Fibroblast of lung (primary cell): ENCODE measurements around the gene TMPO. TPM values are rescaled to one million over a fixed set of nuclear protein-coding genes. Genes with fewer than 3 reads are reported as not detected.
"Not testable (repeated sequence)": the region's sequence is repeated elsewhere in the genome, so short reads cannot be mapped to it uniquely, and the experiment has no call there.

Experiments
- DNase-seq, 2 donors: peaks; one replicate each; pipeline versions ENCODE4 v3.0.0 to v3.0.0-alpha.2; 2010; ENCODE audit warnings: low read depth in 2 of 2
- H2AFZ ChIP-seq: 2 replicates; pipeline ENCODE4 v1.5.1; 2012; ENCODE audit warnings: low read length, control low read depth, inconsistent platforms
- H3K27ac ChIP-seq: 2 replicates; pipeline ENCODE4 v1.5.1; 2011; ENCODE audit warnings: low read length, control low read depth; ENCODE audit not compliant: insufficient read depth
- H3K27me3 ChIP-seq: 2 replicates; pipeline ENCODE4 v1.5.1; 2011; ENCODE audit warnings: mild to moderate bottlenecking, low read length; ENCODE audit not compliant: control insufficient read depth, insufficient read depth
- H3K36me3 ChIP-seq: 2 replicates; pipeline ENCODE4 v1.5.1; 2011; ENCODE audit warnings: low read length; ENCODE audit not compliant: control insufficient read depth, insufficient read depth
- H3K4me1 ChIP-seq: 2 replicates; pipeline ENCODE4 v1.5.1; 2011; ENCODE audit warnings: low read length; ENCODE audit not compliant: control insufficient read depth, insufficient read depth; ENCODE audit errors: extremely low read depth
- H3K4me2 ChIP-seq: 2 replicates; pipeline ENCODE4 v1.5.1; 2011; ENCODE audit warnings: low read length, control low read depth; ENCODE audit not compliant: insufficient read depth; ENCODE audit errors: extremely low read depth
- H3K4me3 ChIP-seq, 4 experiments: fragments of 200-600 bp in 1 of 4; sonication (generic) in 1 of 4; replicated peaks in 1 of 4; 2 replicates each; pipeline ENCODE4 v1.5.1; 2011 to 2016; ENCODE audit warnings: low read length in 4 of 4, low read depth in 3 of 4, mild to moderate bottlenecking in 3 of 4, control low read depth in 2 of 4, inconsistent platforms in 1 of 4, mixed read lengths in 1 of 4; ENCODE audit not compliant: insufficient read depth in 1 of 4; ENCODE audit errors: control extremely low read depth in 1 of 4
- H3K79me2 ChIP-seq: 2 replicates; pipeline ENCODE4 v1.5.1; 2012; ENCODE audit warnings: mild to moderate bottlenecking, low read length, inconsistent platforms; ENCODE audit not compliant: control insufficient read depth, insufficient read depth
- H3K9ac ChIP-seq: 2 replicates; pipeline ENCODE4 v1.5.1; 2011; ENCODE audit warnings: mild to moderate bottlenecking, low read length, control low read depth; ENCODE audit not compliant: insufficient read depth
- H3K9me3 ChIP-seq: 2 replicates; pipeline ENCODE4 v1.5.1; 2012; ENCODE audit warnings: low read depth, low read length; ENCODE audit not compliant: control insufficient read depth, insufficient read depth
- H4K20me1 ChIP-seq: 2 replicates; pipeline ENCODE4 v1.5.1; 2011; ENCODE audit warnings: low read length; ENCODE audit not compliant: control insufficient read depth, insufficient read depth; ENCODE audit errors: extremely low read depth
- EZH2 ChIP-seq: IDR thresholded peaks from 2 replicates; pipeline ENCODE4 v1.5.1; 2012; ENCODE audit warnings: low read length, control low read depth, mild to moderate bottlenecking; ENCODE audit errors: missing control alignments
- polyA plus RNA-seq, 2 donors: library from polyadenylated mRNA; depleted of rRNA in 1 of 2; stranded (reverse) in 1 of 2; unstranded in 1 of 2; fragments of >200 nt; gene quantifications; 2 replicates each; pipeline ENCODE4 v1.2.1, GENCODE V29; 2011 to 2012; ENCODE audit warnings: missing spikeins in 1 of 2
- total RNA-seq: library from RNA; depleted of rRNA; stranded (reverse); fragments of >200 nt; gene quantifications from 2 replicates; pipeline ENCODE4 v1.2.1, GENCODE V29; 2014
- TF ChIP-seq, protein P1 (sequence below), 2 donors: IDR thresholded peaks in 1 of 2; conservative IDR thresholded peaks in 1 of 2; 1 replicate in 1 of 2; 2 replicates in 1 of 2; pipeline ENCODE4 v1.5.1; 2011 to 2012; ENCODE audit warnings: low read length in 2 of 2, control low read depth in 1 of 2, inconsistent platforms in 1 of 2, low read depth in 1 of 2, mild to moderate bottlenecking in 1 of 2

TMPO gene
- total and polyA plus RNA-seq, 2 donors (not counting 1 experiment from before 2014, with no cell fraction given) = 37.7 to 42.1 TPM

DNA sequence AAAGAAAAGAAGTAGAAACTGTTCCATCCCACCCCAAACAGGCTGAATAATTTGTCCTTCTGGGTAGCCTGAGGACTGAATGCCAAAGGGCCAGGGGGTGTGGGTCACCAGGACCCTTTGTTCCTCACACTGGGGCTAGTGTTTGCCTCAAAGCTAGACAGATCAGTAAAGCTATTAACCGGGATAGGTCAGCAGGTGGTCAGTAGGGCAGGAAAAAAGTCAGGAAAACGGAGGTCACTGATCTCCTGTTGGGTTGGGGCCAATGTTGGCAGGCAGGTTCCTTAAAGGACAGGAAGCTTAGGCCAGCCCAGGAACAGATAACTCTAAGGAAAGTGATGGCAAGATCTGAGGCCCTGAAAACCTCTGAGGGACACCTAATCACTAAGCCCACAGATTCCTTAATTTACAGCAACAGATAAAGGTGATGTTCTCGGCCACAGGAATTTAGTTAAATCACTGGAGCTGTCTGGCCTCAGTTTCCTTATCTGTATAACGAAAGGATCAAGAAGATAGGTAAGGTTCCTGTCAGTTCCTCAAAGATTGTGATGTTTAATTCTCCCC lies 22.7 kb upstream of the TMPO start:
- Histone ChIP-seq H2AFZ (no peak overlapping the region), H3K9me3 (no peaks in the 10 kb centered on the region), H3K36me3 (no peaks in the 10 kb centered on the region), H4K20me1 (no peaks in the 10 kb centered on the region), H3K9ac (no peak overlapping the region), H3K27ac (no peak overlapping the region), H3K4me2 (no peak overlapping the region), H3K4me1 (no peaks in the 10 kb centered on the region), H3K4me3 (no peak overlapping the region), H3K27me3 (no peaks in the 10 kb centered on the region), H3K79me2 (no peaks in the 10 kb centered on the region)
- no peak for DNase-seq
- TF ChIP-seq EZH2 = no peak
- TF ChIP-seq, protein P1, sequence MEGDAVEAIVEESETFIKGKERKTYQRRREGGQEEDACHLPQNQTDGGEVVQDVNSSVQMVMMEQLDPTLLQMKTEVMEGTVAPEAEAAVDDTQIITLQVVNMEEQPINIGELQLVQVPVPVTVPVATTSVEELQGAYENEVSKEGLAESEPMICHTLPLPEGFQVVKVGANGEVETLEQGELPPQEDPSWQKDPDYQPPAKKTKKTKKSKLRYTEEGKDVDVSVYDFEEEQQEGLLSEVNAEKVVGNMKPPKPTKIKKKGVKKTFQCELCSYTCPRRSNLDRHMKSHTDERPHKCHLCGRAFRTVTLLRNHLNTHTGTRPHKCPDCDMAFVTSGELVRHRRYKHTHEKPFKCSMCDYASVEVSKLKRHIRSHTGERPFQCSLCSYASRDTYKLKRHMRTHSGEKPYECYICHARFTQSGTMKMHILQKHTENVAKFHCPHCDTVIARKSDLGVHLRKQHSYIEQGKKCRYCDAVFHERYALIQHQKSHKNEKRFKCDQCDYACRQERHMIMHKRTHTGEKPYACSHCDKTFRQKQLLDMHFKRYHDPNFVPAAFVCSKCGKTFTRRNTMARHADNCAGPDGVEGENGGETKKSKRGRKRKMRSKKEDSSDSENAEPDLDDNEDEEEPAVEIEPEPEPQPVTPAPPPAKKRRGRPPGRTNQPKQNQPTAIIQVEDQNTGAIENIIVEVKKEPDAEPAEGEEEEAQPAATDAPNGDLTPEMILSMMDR (conservative IDR thresholded peaks at IDR 0.05 in 1 of 2, IDR thresholded peaks at IDR 0.05 in 1 of 2; ENCODE audit: low read depth in 1 of 2, low read length in 2 of 2) = no peak

DNA sequence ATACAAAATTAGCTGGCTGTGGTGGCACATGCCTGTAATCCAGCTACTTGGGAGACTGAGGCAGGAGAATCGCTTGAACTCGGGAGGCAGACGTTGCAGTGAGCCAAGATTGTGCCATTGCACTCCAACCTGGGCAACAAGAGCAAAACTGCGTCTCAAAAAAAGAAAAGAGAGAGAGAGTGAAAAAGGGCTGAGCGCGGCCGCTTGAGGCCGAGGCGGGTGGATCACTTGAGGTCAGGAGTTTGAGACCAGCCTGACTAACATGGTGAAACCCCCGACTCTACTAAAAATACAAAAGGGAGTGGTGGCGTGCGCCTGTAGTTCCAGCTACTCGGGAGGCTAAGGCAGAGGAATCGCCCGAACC lies 14.1 kb upstream of the TMPO start:
- not testable (repeated sequence) for H3K4me2 ChIP-seq, H3K9me3 ChIP-seq, H4K20me1 ChIP-seq, H3K79me2 ChIP-seq, H3K4me3 ChIP-seq, H3K27me3 ChIP-seq, DNase-seq, H3K9ac ChIP-seq, H3K4me1 ChIP-seq, H2AFZ ChIP-seq, H3K27ac ChIP-seq, H3K36me3 ChIP-seq

DNA sequence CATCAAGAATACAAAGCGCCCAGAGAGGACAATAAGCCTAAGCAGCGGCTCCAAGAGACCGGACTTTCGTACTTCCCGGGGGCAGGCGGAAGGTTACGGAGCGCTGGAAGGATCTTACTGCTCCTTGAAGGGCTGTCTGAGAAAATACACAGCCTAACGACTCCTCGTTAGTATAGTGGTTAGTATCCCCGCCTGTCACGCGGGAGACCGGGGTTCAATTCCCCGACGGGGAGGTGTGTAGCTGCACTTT lies 12.1 kb upstream of the TMPO start:
- no peak for TF ChIP-seq EZH2
- TF ChIP-seq, protein P1 (conservative IDR thresholded peaks at IDR 0.05 in 1 of 2, IDR thresholded peaks at IDR 0.05 in 1 of 2; ENCODE audit: low read depth in 1 of 2, low read length in 2 of 2) = no peak

More for the DNA sequence above, 12.1 kb upstream of the TMPO start:
- Histone ChIP-seq H3K4me2 (peak overlapping the region; percentile 98), H3K4me3 (peak overlapping the region; percentile 70 to 93 (median 86)), H3K9me3 (no peaks in the 10 kb centered on the region), H4K20me1 (no peaks in the 10 kb centered on the region), H3K4me1 (peaks cover 3% of the 10 kb centered on the region), H3K9ac (peak overlapping the region; percentile 94), H3K79me2 (no peaks in the 10 kb centered on the region), H3K27ac (peak overlapping the region; percentile 98), H2AFZ (peak overlapping the region; percentile 94), H3K27me3 (no peaks in the 10 kb centered on the region), H3K36me3 (no peaks in the 10 kb centered on the region)
- peak; percentile 87 to 97 for DNase-seq
